SU-DHL-6 (cell line): Measurements from ENCODE around the gene NUDT3.

ENCODE experiments used
- H2AFZ ChIP-seq: fragments of 200-600 bp; sonication (generic); 2 replicates; pipeline ENCODE4 v1.6.1; 2014; ENCODE audit warnings: low read depth, mild to moderate bottlenecking, moderate library complexity, mixed read lengths, antibody characterized with exemption, low read length; ENCODE audit not compliant: severe bottlenecking
- H3F3A ChIP-seq: fragments of 200-600 bp; shearing (Covaris generic); 2 replicates; pipeline ENCODE4 v1.6.0; 2016; ENCODE audit warnings: antibody characterized with exemption, mild to moderate bottlenecking; ENCODE audit not compliant: insufficient read depth
- H3K27ac ChIP-seq: fragments of 200-600 bp; sonication (generic); 2 replicates; pipeline ENCODE4 v1.5.1; 2016; ENCODE audit warnings: low read depth, mild to moderate bottlenecking, low read length, moderate library complexity, mixed read lengths
- H3K27me3 ChIP-seq: fragments of 200-600 bp; sonication (generic), shearing (Covaris generic); 2 replicates; pipeline ENCODE4 v1.6.0; 2014; ENCODE audit warnings: mild to moderate bottlenecking, low read length
- H3K36me3 ChIP-seq: fragments of 200-600 bp; sonication (generic); 2 replicates; pipeline ENCODE4 v1.6.1; 2014; ENCODE audit warnings: mild to moderate bottlenecking, low read length, mixed read lengths
- H3K4me2 ChIP-seq: fragments of 300-600, 200-600 bp; shearing (Covaris generic), sonication (generic); 2 replicates; pipeline ENCODE4 v1.6.0; 2014; ENCODE audit warnings: low read length, low read depth, mild to moderate bottlenecking; ENCODE audit not compliant: poor library complexity, severe bottlenecking
- H3K4me3 ChIP-seq: fragments of 200-600 bp; sonication (generic); 2 replicates; pipeline ENCODE4 v1.5.1; 2014; ENCODE audit warnings: antibody characterized with exemption, low read length, mild to moderate bottlenecking, mixed read lengths; ENCODE audit not compliant: insufficient read depth, poor library complexity, severe bottlenecking
- H3K79me2 ChIP-seq: fragments of 200-600 bp; sonication (generic); 2 replicates; pipeline ENCODE4 v1.6.1; 2014; ENCODE audit warnings: mild to moderate bottlenecking, low read length, moderate library complexity; ENCODE audit not compliant: insufficient read depth
- H3K9ac ChIP-seq: fragments of 200-600 bp; sonication (generic); 2 replicates; pipeline ENCODE4 v1.7.0; 2014; ENCODE audit warnings: mild to moderate bottlenecking, low read length
- H3K9me2 ChIP-seq: fragments of 200-600 bp; sonication (generic); replicated peaks from 2 replicates; pipeline ENCODE4 v1.6.1; 2014; ENCODE audit warnings: low read length; ENCODE audit not compliant: insufficient read depth
- H3K9me3 ChIP-seq: fragments of 200-600 bp; sonication (generic); 2 replicates; pipeline ENCODE4 v1.6.1; 2014; ENCODE audit warnings: low read length, mixed read lengths; ENCODE audit not compliant: insufficient read depth
- H4K20me1 ChIP-seq: fragments of 200-600 bp; sonication (generic); 2 replicates; pipeline ENCODE4 v1.6.1; 2014; ENCODE audit warnings: low read depth, mild to moderate bottlenecking, antibody characterized with exemption, low read length, moderate library complexity, mixed read lengths
- CTCF ChIP-seq: fragments of 200-600 bp; sonication (generic); IDR thresholded peaks from one replicate; pipeline ENCODE4 v1.5.1; 2017; ENCODE audit warnings: antibody characterized with exemption, mild to moderate bottlenecking, low read length, moderate library complexity; ENCODE audit not compliant: insufficient read depth, poor library complexity, severe bottlenecking
- EZH2phosphoT487 ChIP-seq: fragments of 200-600 bp; sonication (generic), shearing (Covaris generic); conservative IDR thresholded peaks from 2 replicates; pipeline ENCODE4 v1.6.1; 2018; ENCODE audit warnings: mild to moderate bottlenecking, antibody characterized with exemption, low read length, moderate library complexity, mixed read lengths

NUDT3 gene

DNA sequence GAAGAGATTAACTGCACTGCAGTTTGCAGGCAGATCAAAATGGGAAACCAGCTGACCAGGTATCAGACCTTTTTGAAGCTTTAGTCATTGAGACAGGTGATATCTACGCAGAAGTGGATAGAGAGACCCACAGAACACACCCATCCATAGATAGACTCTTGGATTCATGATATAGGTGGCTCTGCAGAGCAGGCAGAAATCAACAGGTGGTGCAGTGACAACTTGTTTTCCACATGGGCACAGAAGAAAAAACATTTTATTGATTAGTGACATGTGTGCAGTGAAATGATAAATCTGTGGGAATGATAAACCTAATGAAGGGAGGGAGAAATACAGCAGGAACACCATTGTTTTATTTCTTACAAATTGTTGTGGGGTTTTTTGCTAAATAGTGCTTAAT, 45.2 kb downstream of the NUDT3 start:
- H2AFZ ChIP-seq, result no peak overlapping the region
- no peaks in the 10 kb centered on the region for H3K9me3 ChIP-seq
- no peak overlapping the region for H3K9ac ChIP-seq
- no peak overlapping the region for H3K4me2 ChIP-seq
- peaks cover 92% of the 10 kb centered on the region for H3K79me2 ChIP-seq
- H4K20me1 ChIP-seq, result no peaks in the 10 kb centered on the region; the same call in 1 of the 2 replicates
- H3K9me2 ChIP-seq, result no peaks in the 10 kb centered on the region
- H3K27me3 ChIP-seq, result no peaks in the 10 kb centered on the region
- no peak overlapping the region for H3K27ac ChIP-seq
- no peak for TF ChIP-seq CTCF
- no peak for TF ChIP-seq EZH2phosphoT487
- no peaks in the 10 kb centered on the region for H3K36me3 ChIP-seq
- peaks cover 5% of the 10 kb centered on the region; the same call in 1 of the 2 replicates for H3F3A ChIP-seq
- no peak overlapping the region for H3K4me3 ChIP-seq

GRCh38 chr6:34346175-34347119, 46.0 kb downstream of the NUDT3 start:
- H3K36me3 ChIP-seq, result no peaks in the 10 kb centered on the region

DNA sequence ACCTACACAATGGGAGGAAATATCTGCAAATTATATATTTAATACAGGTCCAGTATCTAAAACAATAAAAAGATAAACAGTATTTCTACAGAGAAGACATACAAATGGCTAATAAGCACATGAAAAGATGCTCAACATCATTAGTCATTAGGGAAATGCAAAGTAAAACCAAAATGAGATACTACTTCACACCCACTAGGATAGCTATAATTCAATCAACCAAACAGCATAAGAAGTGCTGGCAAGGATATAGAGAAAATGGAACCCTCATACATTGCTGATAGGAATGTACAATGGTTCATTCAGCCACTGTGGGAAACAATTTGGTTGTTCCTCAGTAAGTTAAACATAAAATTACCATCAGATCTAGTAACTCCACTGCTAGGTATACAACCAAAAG, 48.7 kb downstream of the NUDT3 start:
- no peaks in the 10 kb centered on the region for H3K9me2 ChIP-seq
- no peaks in the 10 kb centered on the region for H3F3A ChIP-seq
- TF ChIP-seq CTCF (no peak), EZH2phosphoT487 (no peak)
- H3K79me2 ChIP-seq, result peaks cover 67% of the 10 kb centered on the region
- H3K9ac ChIP-seq, result no peak overlapping the region
- H3K36me3 ChIP-seq, result no peaks in the 10 kb centered on the region; the same call in 1 of the 2 replicates
- no peaks in the 10 kb centered on the region for H4K20me1 ChIP-seq
- H3K4me2 ChIP-seq, result no peak overlapping the region
- no peaks in the 10 kb centered on the region for H3K9me3 ChIP-seq
- H3K27ac ChIP-seq, result no peak overlapping the region
- no peaks in the 10 kb centered on the region for H3K27me3 ChIP-seq
- no peak overlapping the region for H2AFZ ChIP-seq
- no peak overlapping the region for H3K4me3 ChIP-seq

More at GRCh38 chr6:34346175-34347119, 46.0 kb downstream of the NUDT3 start:
- peaks cover 88% of the 10 kb centered on the region for H3K79me2 ChIP-seq
- no peak overlapping the region for H3K4me2 ChIP-seq
- TF ChIP-seq EZH2phosphoT487 (no peak), CTCF (no peak)
- no peaks in the 10 kb centered on the region for H3K27me3 ChIP-seq
- H3K27ac ChIP-seq, result no peak overlapping the region
- no peaks in the 10 kb centered on the region for H3K9me2 ChIP-seq
- H3K9me3 ChIP-seq, result no peaks in the 10 kb centered on the region
- H3F3A ChIP-seq, result peaks cover 5% of the 10 kb centered on the region; the same call in 1 of the 2 replicates
- no peak overlapping the region for H3K4me3 ChIP-seq
- no peak overlapping the region for H2AFZ ChIP-seq
- no peak overlapping the region for H3K9ac ChIP-seq
- H4K20me1 ChIP-seq, result no peaks in the 10 kb centered on the region
